Astrocyte (in vitro differentiated cells and primary cell): ENCODE measurements around the gene MUC4. TPM values are rescaled to one million over a fixed set of nuclear protein-coding genes. Genes with fewer than 3 reads are reported as not detected.

Source experiments
- DNase-seq: peaks from one replicate; pipeline ENCODE4 v3.0.0-alpha.2; 2010; ENCODE audit warnings: low read depth
- FAIRE-seq: peaks from 2 replicates; lab custom pipeline; 2011; peaks lifted over from hg19 to GRCh38; lab: Jason Lieb, UNC
- H2AFZ ChIP-seq: 2 replicates; pipeline ENCODE4 v1.6.0; 2012; ENCODE audit warnings: low read depth, low read length, inconsistent platforms
- H3K27ac ChIP-seq: 2 replicates; pipeline ENCODE4 v1.5.1; 2011; ENCODE audit warnings: low read depth, low read length, inconsistent platforms
- H3K27me3 ChIP-seq: 2 replicates; pipeline ENCODE4 v1.6.0; 2011; ENCODE audit warnings: low read length, inconsistent platforms; ENCODE audit not compliant: insufficient read depth
- H3K36me3 ChIP-seq: 2 replicates; pipeline ENCODE4 v1.5.1; 2011; ENCODE audit warnings: low read length, inconsistent platforms; ENCODE audit not compliant: insufficient read depth
- H3K4me1 ChIP-seq: 2 replicates; pipeline ENCODE4 v1.5.1; 2011; ENCODE audit warnings: low read length, inconsistent platforms; ENCODE audit not compliant: insufficient read depth
- H3K4me2 ChIP-seq: 2 replicates; pipeline ENCODE4 v1.6.0; 2012; ENCODE audit warnings: low read length, inconsistent platforms
- H3K4me3 ChIP-seq: 2 replicates; pipeline ENCODE4 v1.5.1; 2011; ENCODE audit warnings: low read depth, mild to moderate bottlenecking, low read length, inconsistent platforms; ENCODE audit not compliant: insufficient read depth
- H3K79me2 ChIP-seq: 2 replicates; pipeline ENCODE4 v1.6.0; 2012; ENCODE audit warnings: mild to moderate bottlenecking, low read length, inconsistent platforms; ENCODE audit not compliant: insufficient read depth
- H3K9ac ChIP-seq: 2 replicates; pipeline ENCODE4 v1.6.0; 2012; ENCODE audit warnings: mild to moderate bottlenecking, low read length, inconsistent platforms
- H3K9me3 ChIP-seq: 2 replicates; pipeline ENCODE4 v1.5.1; 2012; ENCODE audit warnings: low read depth, mild to moderate bottlenecking, low read length, inconsistent platforms; ENCODE audit not compliant: insufficient read depth
- H4K20me1 ChIP-seq: 2 replicates; pipeline ENCODE4 v1.6.0; 2012; ENCODE audit warnings: low read length, inconsistent platforms; ENCODE audit not compliant: insufficient read depth
- H3K27ac Mint-ChIP-seq: one replicate; pipeline ENCODE4 v1.8.0; 2021; ENCODE audit warnings: mild to moderate bottlenecking, mixed read lengths; ENCODE audit not compliant: unreplicated experiment
- H3K27me3 Mint-ChIP-seq: one replicate; pipeline ENCODE4 v1.8.0; 2021; ENCODE audit warnings: low read depth, mixed read lengths; ENCODE audit not compliant: unreplicated experiment
- H3K36me3 Mint-ChIP-seq: one replicate; pipeline ENCODE4 v1.8.0; 2021; ENCODE audit warnings: low read depth, mixed read lengths; ENCODE audit not compliant: unreplicated experiment
- H3K4me1 Mint-ChIP-seq: one replicate; pipeline ENCODE4 v1.8.0; 2021; ENCODE audit warnings: low read depth, mixed read lengths; ENCODE audit not compliant: unreplicated experiment
- H3K4me3 Mint-ChIP-seq: one replicate; pipeline ENCODE4 v1.8.0; 2021; ENCODE audit warnings: mild to moderate bottlenecking, moderate library complexity, mixed read lengths; ENCODE audit not compliant: unreplicated experiment
- H3K9me3 Mint-ChIP-seq: one replicate; pipeline ENCODE4 v1.8.0; 2021; ENCODE audit warnings: mild to moderate bottlenecking, mixed read lengths; ENCODE audit not compliant: unreplicated experiment
- EZH2 ChIP-seq: IDR thresholded peaks from 2 replicates; pipeline ENCODE4 v1.6.1; 2012; ENCODE audit warnings: mild to moderate bottlenecking, low read length, inconsistent platforms; ENCODE audit not compliant: insufficient read depth
- total RNA-seq: library from RNA; stranded (reverse); gene quantifications from 2 replicates; pipeline ENCODE4 v1.2.1, GENCODE V29; 2021
- TF ChIP-seq, protein P1 (sequence below): IDR thresholded peaks from 2 replicates; pipeline ENCODE4 v1.5.1; 2011; ENCODE audit warnings: low read depth, mild to moderate bottlenecking, inconsistent platforms, low read length, moderate library complexity; ENCODE audit not compliant: insufficient read depth

The MUC4 gene
- total RNA-seq, 1 donor from 2014 or later, result 0.05 TPM

GRCh38 chr3:195769551-195769950, 42.2 kb downstream of the MUC4 start:
- no peak for TF ChIP-seq EZH2
- TF ChIP-seq, protein P1, sequence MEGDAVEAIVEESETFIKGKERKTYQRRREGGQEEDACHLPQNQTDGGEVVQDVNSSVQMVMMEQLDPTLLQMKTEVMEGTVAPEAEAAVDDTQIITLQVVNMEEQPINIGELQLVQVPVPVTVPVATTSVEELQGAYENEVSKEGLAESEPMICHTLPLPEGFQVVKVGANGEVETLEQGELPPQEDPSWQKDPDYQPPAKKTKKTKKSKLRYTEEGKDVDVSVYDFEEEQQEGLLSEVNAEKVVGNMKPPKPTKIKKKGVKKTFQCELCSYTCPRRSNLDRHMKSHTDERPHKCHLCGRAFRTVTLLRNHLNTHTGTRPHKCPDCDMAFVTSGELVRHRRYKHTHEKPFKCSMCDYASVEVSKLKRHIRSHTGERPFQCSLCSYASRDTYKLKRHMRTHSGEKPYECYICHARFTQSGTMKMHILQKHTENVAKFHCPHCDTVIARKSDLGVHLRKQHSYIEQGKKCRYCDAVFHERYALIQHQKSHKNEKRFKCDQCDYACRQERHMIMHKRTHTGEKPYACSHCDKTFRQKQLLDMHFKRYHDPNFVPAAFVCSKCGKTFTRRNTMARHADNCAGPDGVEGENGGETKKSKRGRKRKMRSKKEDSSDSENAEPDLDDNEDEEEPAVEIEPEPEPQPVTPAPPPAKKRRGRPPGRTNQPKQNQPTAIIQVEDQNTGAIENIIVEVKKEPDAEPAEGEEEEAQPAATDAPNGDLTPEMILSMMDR, result no peak
- Histone ChIP-seq H3K27ac (no peak overlapping the region), H3K27me3 (no peaks in the 10 kb centered on the region), H3K4me1 (no peaks in the 10 kb centered on the region), H3K4me3 (no peak overlapping the region), H3K9me3 (no peaks in the 10 kb centered on the region), H2AFZ (no peak overlapping the region), H3K79me2 (no peaks in the 10 kb centered on the region), H3K4me2 (no peak overlapping the region), H3K36me3 (no peaks in the 10 kb centered on the region), H4K20me1 (no peaks in the 10 kb centered on the region), H3K9ac (no peak overlapping the region)
- H3K27me3 Mint-ChIP-seq, result peaks cover 19% of the 10 kb centered on the region
- H3K4me1 Mint-ChIP-seq, result no peaks in the 10 kb centered on the region
- DNase-seq, result no peak
- H3K4me3 Mint-ChIP-seq, result no peak overlapping the region
- H3K27ac Mint-ChIP-seq, result peak overlapping the region; percentile 36
- H3K9me3 Mint-ChIP-seq, result peaks cover 12% of the 10 kb centered on the region
- no peak for FAIRE-seq
- H3K36me3 Mint-ChIP-seq, result no peaks in the 10 kb centered on the region

DNA sequence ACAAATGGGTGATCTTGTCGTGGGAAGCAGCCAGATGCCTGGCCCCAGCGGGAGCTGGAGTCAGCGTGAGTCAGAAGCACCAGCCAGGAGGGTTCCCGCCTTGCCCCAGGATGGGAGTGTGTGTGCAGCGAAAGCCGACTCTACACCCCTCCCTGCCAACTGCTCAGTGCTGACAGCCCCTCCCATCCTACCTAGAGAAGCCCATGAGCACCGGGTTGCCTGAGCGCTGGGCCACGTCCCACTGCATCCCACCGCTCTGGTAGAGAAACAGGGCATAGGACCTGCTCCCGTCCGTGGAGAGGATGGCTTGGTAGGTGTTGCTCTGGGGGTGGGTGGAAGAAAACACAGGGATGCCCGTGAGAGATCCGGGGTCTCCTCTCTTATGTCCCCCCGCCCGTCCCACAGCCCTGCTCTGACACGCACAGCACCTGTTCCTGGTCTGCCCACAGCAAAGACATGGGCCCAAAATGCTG, 42.9 kb downstream of the MUC4 start:
- TF ChIP-seq EZH2, result no peak
- TF ChIP-seq, protein P1, result no peak
- DNase-seq (no peak), FAIRE-seq (no peak)
- Histone ChIP-seq H3K4me2 (no peak overlapping the region), H3K9me3 (no peaks in the 10 kb centered on the region), H3K27ac (no peak overlapping the region), H3K9ac (no peak overlapping the region), H3K36me3 (no peaks in the 10 kb centered on the region), H3K27me3 (no peaks in the 10 kb centered on the region), H2AFZ (no peak overlapping the region), H3K4me1 (no peaks in the 10 kb centered on the region), H3K79me2 (no peaks in the 10 kb centered on the region), H3K4me3 (no peak overlapping the region), H4K20me1 (no peaks in the 10 kb centered on the region)
- Mint-ChIP-seq H3K4me1 (no peaks in the 10 kb centered on the region), H3K27me3 (peaks cover 26% of the 10 kb centered on the region), H3K4me3 (no peak overlapping the region), H3K9me3 (peaks cover 12% of the 10 kb centered on the region), H3K36me3 (no peaks in the 10 kb centered on the region), H3K27ac (no peak overlapping the region)

GRCh38 chr3:195768414-195768813, 43.3 kb downstream of the MUC4 start:
- H3K4me3 ChIP-seq, result no peak overlapping the region
- no peaks in the 10 kb centered on the region for H3K36me3 ChIP-seq
- no peaks in the 10 kb centered on the region for H4K20me1 ChIP-seq
- H3K27me3 Mint-ChIP-seq, result peaks cover 28% of the 10 kb centered on the region
- no peaks in the 10 kb centered on the region for H3K4me1 Mint-ChIP-seq
- no peak for TF ChIP-seq EZH2
- TF ChIP-seq, protein P1, result no peak
- no peaks in the 10 kb centered on the region for H3K79me2 ChIP-seq
- FAIRE-seq, result no peak
- no peaks in the 10 kb centered on the region for H3K4me1 ChIP-seq
- H3K9ac ChIP-seq, result no peak overlapping the region
- H3K9me3 ChIP-seq, result no peaks in the 10 kb centered on the region
- peaks cover 12% of the 10 kb centered on the region for H3K9me3 Mint-ChIP-seq
- H3K4me2 ChIP-seq, result no peak overlapping the region
- no peak overlapping the region for H2AFZ ChIP-seq
- H3K27ac ChIP-seq, result no peak overlapping the region
- H3K27me3 ChIP-seq, result peaks cover 3% of the 10 kb centered on the region
- no peak overlapping the region for H3K27ac Mint-ChIP-seq
- DNase-seq, result no peak
- H3K36me3 Mint-ChIP-seq, result no peaks in the 10 kb centered on the region
- no peak overlapping the region for H3K4me3 Mint-ChIP-seq
